HG02610 (cell line): ENCODE data around the gene CDK12.

Experiments
- ATAC-seq: cut with Tn5 transposase; IDR thresholded peaks from one replicate; pipeline ENCODE4 v1.9.1; 2021; ENCODE audit warnings: mild to moderate bottlenecking, moderate library complexity; ENCODE audit not compliant: unreplicated experiment

The CDK12 gene

DNA sequence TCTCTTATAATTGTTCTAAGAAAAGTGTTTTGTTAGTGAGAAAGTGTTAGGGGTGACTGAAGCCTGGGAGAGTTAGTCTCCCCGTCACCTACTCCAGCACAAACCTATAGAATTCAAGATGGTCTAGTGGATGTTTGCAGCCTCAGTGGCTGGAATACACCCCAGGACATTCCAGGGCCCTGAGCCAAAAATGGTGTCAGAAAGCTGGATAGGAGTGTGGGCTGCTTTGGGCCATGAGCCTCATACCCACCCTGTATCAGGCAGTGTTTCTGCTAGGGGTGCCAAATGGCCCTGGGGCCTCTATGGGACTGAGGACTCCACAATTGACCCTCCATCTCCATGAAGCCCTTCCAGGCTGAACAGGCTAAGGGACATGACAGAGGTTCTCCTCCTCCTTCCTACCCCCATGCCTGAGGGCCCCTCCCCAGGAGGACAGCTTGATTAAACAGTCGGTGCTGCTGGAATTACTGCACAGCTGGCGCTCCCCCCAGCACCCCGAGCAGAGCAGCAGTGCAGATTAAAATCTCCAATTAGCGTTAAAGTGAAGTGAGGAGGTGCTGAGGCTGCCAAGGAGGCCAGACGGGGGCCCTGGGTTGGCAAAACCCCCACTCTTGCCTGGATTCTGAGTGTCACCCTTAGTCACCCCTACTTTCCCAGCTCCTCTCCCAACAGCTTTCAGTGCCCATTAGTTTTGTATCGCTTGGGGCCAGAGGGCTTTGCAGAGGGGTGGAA lies 87.4 kb downstream of the CDK12 start:
- no peak for ATAC-seq

DNA sequence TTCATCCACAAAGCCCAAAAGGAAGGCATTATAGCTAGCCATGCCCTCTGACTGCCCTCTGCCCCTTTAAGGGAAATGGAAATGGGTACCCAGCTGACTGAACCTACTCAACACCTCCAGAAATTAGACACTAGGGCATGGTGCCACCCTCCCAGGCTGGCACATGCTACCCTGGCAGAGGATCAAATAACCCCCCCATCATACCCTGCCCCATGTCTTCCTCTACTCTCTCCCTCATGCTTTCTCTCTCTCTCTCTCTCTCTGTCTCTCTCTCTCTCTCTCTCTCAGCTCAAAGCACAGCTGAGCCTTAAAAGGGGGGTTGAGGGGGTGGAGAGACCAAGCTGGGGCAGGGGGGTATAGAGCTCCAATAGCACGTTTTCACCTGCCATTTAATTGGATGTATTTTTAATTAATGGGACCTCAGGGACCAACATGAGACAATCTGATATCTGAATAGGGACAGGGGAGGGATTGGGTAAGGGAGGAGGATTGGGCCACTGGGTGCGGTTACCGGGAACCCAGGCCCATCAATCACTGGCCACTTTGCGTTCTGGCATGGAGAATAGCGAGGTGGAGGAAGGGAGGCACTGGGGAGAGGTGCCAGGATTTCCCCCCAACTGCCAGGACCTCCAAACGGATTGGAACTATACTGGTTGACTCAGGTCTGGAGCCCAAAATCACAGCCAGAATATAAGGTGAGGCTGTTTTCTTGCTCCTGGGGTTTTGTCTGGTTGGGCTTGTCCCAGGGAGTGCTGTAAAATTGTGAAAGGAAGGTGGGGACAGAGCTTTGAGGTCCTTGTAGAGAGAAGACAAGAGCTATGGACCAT lies 88.7 kb downstream of the CDK12 start:
- ATAC-seq: no peak

DNA sequence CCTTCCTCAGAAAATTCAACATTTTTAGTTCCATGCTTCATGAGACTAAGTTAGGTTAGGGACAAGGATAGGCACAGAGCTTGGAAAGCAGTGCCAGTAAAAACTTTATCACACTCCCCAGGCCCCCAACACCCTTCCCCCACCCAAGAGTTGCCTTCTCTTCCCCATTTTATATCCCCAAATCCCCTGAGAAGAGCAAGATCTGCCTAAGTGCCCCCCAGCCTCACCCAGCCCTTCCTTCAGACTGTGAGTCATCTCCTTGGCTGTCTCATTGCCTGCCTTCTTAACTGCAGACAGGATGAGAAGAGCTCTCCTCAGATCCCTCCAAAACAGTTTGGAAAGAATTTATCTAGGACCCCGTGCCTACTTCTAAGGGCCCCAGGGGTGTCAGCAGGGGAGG lies 90.6 kb downstream of the CDK12 start:
- ATAC-seq: no peak

DNA sequence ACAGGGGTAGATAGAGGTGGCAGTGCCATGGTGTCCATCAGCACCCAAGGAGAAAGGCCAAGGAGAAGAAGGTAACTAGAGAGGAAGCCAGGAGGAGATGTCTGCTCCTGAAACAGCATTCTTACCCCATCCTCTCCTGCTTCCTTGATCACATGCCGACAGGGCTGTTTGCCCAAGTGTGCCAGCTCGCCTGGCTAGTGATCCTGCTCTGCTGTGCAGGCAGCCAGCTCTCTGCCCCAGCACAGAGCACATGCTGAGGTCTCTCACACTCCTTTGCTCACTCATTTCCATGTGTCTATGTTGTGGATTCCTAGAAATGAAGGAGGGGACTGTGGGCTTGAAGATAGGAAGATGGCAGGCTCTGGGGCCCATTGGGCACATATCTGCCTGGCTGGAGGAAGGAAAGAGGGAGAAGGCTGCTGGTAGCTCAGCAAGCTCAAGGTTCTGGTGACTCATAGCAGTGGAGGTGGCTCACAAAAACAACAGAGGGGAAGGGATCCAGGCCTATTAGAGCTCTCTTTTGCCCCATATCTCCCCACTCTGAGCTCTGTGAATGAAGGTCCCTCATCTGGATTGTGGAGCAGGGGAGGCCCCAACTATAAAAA lies 92.2 kb downstream of the CDK12 start:
- ATAC-seq: no peak

DNA sequence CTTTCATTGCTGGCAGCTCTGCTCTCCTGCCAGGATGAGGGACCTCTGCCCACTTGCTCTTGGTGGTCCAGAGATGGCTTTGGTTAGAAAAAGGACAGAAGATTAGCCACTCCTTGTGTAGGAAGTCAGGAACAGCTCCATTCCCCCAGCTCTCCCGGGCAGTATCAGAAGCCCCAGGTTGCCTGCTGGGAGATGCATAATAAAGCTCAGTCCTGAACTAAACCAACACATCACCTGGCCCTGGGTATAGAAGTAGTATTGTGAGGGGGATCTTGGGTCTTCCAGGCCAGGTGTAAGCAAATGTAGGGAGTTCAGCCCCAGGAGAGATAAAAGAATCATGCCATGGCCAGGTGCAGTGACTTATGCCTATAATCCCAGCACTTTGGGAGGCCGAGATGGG lies 94.1 kb downstream of the CDK12 start:
- ATAC-seq: no peak

DNA sequence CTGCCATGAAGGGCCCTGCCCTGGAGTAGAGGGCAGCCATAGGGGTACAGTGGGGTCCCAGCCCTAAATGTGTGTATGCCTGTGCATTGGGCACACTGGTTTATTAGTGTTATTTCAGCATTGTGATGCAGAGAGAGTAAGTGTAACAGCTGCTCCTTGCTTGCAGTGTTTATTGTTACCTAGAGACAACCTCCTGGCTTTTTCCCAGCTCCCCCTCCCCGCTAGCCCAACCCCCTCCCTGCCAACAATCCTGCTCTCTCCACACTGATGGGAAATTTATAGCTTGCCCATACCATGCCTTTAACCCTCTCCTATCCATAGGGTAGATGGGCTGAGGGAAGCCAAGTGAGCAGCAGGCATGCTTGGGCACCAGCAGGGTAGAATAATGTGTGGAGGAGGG lies 95.1 kb downstream of the CDK12 start:
- no peak for ATAC-seq

DNA sequence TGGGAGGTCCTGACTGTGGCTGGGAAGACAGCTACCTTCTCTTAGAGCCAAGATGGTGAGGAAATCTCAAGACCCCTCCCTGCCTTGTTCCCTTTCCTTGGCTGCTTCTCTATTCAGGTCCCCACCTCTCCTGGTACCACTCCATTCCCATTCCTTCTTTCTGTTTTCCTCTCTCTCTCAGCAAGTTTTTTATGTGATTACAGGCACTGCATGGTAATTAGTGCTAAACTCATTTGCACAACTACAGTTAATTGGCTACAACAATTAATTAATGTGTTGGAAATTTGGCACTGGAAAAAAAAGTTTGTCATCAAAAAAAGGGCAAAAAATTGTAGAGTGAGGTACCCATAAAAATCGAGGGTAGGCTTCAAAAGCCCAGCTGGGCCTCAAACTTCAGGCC lies 101.1 kb downstream of the CDK12 start:
- no peak for ATAC-seq

DNA sequence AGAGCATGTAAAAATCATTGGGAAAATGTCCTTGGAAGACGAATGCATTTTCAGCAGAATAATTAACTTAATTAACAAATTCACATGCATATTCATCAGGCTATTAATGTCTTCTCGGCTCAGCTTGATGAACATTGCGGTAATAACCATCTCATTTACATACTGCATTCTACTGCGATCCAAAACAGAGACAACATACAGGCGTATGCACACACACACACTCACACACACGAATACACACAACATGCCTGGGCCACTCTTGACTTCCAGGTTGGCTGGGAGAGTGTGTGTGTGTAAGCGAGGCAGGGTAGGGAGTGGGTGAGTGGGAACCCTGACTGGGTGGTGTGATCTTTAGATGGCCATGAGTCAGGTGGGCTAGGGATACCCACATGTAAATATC lies 101.7 kb downstream of the CDK12 start:
- ATAC-seq: no peak

DNA sequence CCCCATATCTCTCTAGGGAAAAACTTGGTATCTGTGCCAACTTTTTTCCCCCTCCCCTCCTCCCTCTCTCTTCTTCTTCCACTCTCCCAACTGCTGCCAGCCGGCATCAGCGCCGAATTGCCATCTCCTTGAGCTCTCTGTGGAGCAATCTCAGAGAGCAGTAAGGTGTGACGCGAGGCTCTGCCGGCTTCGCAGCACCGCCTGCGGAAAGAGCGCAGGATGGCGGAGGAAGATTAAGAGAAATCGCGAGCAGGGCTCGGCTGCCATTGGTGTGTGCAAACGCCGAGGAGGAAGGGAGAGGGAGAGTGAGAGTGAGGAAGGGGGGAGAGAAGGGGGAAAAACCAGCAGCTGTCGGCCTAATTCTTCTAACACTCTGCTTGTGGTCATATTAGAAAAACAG lies 102.2 kb downstream of the CDK12 start:
- no peak for ATAC-seq

DNA sequence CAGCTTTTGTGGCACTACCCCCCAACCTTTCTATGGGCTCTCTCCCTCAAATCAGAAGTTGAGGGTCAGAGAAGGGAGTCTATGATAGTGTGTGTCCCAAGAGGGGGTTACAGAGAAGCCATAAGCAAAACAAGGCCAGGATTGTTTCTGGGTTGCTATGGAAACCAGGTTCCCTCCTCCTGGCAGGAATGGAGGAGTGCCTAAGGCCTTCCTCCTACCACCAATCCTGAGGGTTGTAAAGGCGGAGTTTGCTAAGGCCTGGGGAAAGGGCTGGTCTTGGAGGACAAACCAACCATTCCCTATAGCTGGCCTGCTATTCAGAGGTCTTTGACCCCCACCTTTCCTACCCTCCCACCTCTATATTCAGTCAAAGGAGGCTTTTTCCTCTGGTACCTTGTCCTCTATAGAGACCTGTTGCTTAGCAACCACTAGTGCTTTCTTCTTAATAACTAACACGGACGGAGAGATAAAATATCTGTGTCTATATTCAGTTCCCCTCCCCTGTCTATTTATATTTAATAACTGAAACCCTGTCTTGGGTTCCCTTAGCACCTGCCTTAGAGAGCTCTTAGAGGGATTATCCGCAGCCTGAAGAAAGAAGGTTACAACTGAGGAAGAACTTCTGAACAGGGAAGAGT lies 103.0 kb downstream of the CDK12 start:
- ATAC-seq: no peak

DNA sequence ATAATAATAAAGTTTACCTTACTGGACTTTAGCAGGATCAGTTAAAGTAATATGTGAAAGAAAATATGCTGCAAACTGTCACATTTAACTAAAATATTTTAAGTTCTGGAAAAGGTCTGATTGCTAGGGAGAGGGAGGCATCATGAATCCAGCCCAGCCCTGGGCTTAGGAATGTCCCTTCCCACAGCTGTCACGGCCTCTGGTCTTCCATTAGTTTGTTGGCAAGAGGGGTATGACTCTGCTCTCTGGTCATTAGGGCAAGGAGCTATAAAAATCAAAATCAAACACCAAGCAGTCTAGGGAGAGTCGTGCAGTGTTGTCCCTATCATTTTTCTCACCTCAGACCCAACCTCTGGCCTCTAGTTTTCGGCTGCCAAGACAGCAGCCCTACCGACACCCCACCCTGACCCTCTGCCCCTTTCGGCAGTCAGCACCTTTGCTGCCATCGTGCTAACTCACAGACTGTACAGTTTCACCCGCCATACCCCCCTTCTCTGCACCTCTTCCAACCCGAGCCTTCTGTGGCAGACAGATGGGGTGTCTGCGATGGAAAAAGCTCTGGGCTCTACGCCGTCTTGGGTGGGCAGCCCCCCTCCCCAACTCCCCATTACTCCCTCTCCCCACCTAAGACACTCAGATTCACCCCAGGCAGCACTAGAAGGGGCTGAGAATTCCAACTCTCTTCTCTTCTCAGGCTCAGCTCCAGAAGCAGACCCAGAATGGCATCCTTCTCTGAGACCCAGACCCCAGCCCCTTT lies 105.0 kb downstream of the CDK12 start:
- ATAC-seq: no peak

DNA sequence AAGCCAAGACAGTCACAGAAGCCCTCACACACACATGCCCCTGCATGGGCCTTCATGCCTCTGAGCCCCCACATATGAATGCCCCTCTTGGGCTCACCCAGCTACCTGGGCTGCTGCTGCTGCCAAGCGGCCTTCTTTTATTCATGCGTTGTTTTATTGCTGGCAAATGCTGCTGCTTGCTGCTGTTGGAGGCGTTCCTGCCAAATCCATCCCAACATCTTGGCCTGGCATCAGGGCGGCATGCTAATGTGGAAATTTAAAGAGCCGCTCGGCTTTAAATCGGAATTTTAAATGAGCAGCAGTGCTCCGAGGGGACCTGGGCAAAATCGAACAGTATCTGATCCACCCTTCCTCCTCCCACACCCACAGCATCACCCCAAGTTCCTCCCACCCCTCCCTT lies 107.4 kb downstream of the CDK12 start:
- ATAC-seq: no peak

DNA sequence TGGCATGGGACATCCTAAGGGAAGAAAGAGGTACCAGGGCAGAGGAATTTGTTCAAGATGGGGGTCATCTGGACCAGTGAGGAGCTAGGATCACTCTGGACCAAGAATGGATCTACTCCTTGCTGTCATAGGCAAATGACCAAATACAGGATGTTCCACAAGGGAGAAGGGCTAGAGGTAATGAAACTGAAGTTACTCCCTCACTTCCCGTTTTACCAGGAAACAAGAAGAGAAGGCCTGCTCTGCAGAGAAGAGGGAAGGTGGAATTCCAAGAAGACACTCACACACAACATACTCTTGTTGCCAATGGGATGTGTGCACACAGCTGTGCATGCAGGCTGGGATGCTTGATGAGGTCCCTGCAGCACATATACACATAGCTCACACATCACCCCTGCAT lies 107.8 kb downstream of the CDK12 start:
- ATAC-seq: no peak

DNA sequence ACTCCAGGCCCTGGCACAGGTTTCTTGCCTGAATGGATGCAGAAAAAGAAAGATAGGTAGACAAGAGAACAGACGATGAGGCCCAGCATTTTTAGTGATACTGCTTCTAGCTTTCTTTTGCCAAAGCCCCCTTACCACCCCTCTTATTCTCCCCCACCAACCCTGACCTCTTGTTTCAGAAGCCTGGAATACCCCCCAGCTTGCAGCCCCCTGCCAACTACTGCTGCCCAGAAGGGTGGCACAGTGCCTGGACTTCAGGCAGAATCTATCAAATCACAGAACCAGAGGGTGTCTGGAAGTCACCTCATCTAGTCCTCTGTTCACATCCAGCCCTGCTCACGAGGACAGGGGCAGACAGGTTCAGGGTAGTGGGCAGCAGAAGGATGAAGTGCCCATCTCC lies 110.8 kb downstream of the CDK12 start:
- ATAC-seq: no peak

DNA sequence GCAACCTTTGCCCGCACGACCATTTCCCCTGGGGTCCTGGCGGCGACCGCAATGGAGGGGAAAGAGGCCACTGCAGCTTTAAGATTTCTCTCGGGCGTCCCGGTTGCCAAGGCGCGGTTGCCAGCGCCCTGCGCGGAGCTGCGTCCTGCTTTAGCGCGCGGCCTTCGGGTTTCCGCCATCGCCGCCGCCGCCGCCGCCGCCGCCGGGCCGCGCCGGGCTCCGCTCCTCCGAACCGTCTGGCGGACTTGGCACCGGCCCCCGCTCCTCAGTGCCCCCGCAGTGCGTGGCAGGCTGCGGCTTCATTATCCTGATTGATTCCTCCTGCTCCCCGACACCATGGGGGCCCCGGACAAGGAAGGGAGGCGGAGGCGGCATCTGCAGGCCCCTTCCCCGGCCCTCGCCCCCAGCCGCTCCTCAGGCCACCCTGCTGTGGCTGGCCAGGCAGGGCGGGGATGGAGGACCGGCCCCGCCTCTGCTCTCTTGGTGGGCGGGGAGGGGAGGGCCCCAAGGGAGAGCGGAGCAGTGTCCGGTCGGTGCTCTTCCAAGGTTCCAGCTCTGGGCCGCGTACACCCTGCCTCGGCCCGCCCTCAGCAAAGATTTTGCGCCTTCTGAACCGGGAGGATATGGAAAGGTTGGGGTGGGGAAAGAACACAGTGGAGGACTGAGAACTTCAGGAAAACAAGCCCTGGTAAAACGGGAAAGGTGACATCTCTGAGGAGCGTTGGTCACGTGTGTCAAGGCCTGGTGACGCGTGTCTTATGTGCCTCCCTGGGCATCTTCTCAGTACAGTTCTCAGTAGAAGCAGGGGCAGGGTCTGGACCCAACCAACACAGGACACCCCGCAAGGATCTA lies 112.4 kb downstream of the CDK12 start:
- ATAC-seq: no peak

DNA sequence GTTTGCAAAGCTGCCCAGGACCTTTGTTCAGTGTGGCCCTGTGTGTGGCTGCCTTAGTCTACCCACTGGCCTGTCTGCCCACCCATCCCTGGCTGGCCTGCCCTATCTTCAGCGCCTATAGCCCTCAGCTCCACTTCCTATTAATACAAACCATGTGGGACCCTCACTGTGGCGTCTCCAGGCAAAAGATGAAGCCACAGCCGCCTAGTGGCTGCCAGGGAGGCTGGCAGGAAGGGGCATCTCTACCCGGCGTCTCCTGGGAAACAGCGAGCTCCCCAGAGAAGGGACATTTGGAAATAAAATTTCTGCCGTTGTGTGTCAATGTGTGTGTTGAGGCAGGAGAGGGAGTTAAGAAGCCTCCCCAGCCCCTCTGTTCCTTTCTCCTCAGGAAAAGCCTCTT lies 114.9 kb downstream of the CDK12 start:
- ATAC-seq: no peak

DNA sequence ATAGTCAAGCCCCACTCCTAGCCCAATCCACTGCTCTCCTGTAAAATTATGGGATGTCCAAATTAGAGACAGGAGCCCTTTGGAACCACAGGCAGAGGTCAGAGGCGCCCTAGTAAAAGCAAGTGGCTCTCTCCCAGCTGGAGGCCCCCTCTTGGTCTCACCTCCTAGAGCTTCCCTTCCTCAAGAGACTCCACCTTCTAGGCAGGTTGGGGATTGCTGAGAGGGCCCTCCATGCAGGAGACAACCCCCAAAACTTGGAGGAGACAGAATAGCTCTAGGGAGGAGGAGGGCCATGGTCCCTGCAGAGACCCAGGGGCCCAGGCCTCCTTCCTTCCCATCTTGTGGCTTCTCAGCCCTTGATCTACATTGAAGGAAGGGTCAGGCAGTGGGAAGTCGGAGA lies 117.0 kb downstream of the CDK12 start:
- ATAC-seq: no peak

DNA sequence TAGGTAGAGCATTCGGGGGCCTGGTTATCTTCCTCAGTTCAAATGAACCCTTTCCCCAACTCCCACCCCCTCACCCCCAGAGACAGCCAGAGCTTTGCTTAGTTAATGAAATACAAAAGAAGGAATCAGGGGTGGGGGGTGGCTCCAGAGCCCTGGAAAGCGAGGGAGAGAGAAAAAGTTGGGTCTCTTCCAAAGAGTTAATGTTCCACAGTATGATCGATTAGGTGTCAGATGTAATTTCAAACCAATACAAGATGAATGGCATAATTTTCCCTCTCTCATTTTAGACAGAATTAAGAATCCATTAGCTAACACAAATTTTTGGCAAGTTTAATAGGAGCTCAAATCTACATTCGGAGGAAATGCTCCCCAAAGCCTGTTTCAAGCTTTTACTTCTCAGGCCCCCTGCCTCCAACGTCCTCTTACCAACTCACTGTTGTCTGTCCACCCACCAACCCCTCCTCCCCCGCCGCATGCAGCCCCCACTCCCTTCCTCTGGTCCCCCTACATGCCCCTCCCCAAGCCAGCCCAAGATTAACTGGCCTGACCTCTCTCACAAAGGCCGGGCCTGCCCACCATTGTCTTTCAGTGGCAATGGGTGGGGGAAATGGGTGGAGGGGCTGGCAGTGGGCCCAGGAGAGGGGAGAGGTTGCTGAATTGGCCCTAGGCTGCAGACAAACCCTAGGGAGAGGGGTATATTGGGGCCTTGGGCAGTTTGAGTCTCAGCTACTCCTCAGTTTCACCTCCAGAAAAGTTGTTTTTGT lies 118.2 kb downstream of the CDK12 start:
- ATAC-seq: no peak

DNA sequence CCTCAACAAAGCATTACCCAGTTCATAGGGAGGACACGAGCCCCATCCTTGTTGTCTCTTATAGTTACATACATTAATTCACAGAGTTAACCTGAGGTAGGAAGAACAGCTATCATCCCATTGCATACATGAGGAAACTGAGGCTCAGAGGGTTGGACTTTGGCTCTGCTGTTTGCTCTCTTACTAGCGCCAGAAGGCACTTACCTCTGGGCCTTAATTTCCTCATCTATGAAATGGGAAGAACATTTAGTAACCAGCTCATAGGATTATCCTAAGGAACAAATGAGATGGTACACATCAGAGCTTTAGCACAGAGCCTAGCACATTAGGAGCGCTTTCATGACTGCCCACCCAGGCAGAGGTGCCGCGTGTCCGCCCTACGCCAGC lies 118.8 kb downstream of the CDK12 start:
- no peak for ATAC-seq
